ENCODE measurements around the gene DICER1.

The DICER1 gene

GRCh38 chr14:95039993-95040348 is 117.4 kb downstream of the DICER1 start:
- Histone ChIP-seq H3K4me1 (ENCODE audit: control insufficient read depth in 5 of 5, insufficient read depth in 5 of 5, low read length in 5 of 5) (peaks cover 0 to 4% (median 3%) of the 10 kb centered on the region in 5 donors), H3K36me3 (ENCODE audit: control insufficient read depth in 5 of 5, insufficient read depth in 5 of 5, low read length in 5 of 5) (no peaks in the 10 kb centered on the region), H3K27ac (ENCODE audit: low read depth, low read length) (no peak overlapping the region), H3K9ac (ENCODE audit: low read length in 5 of 5) (no peak overlapping the region), H3K4me3 (ENCODE audit: low read depth in 1 of 5, low read length in 5 of 5) (no peak overlapping the region), H3K9me3 (ENCODE audit: control insufficient read depth in 5 of 5, low read length in 5 of 5) (no peaks in the 10 kb centered on the region), H3K27me3 (ENCODE audit: control insufficient read depth in 5 of 5, insufficient read depth in 4 of 5, low read length in 5 of 5) (peaks cover 0 to 10% (median 6%) of the 10 kb centered on the region in 5 donors)

GRCh38 chr14:95039259-95039992 is 117.9 kb downstream of the DICER1 start:
- Histone ChIP-seq H3K4me3 (ENCODE audit: low read depth in 1 of 5, low read length in 5 of 5) (no peak overlapping the region), H3K27me3 (ENCODE audit: control insufficient read depth in 5 of 5, insufficient read depth in 4 of 5, low read length in 5 of 5) (peaks cover 0 to 7% (median 5%) of the 10 kb centered on the region in 5 donors), H3K27ac (ENCODE audit: low read depth, low read length) (no peak overlapping the region), H3K9ac (ENCODE audit: low read length in 5 of 5) (no peak overlapping the region), H3K9me3 (ENCODE audit: control insufficient read depth in 5 of 5, low read length in 5 of 5) (no peaks in the 10 kb centered on the region), H3K36me3 (ENCODE audit: control insufficient read depth in 5 of 5, insufficient read depth in 5 of 5, low read length in 5 of 5) (no peaks in the 10 kb centered on the region), H3K4me1 (ENCODE audit: control insufficient read depth in 5 of 5, insufficient read depth in 5 of 5, low read length in 5 of 5) (peaks cover 0 to 4% (median 3%) of the 10 kb centered on the region in 5 donors)

GRCh38 chr14:95038521-95039250 is 118.6 kb downstream of the DICER1 start:
- H3K27ac ChIP-seq (ENCODE audit: low read depth, low read length): no peak overlapping the region
- H3K9ac ChIP-seq (ENCODE audit: low read length in 5 of 5): no peak overlapping the region

GRCh38 chr14:95037273-95037672 is 120.1 kb downstream of the DICER1 start:
- Histone ChIP-seq H3K9me3 (ENCODE audit: control insufficient read depth in 5 of 5, low read length in 5 of 5) (no peaks in the 10 kb centered on the region), H3K36me3 (ENCODE audit: control insufficient read depth in 5 of 5, insufficient read depth in 5 of 5, low read length in 5 of 5) (no peaks in the 10 kb centered on the region), H3K27ac (ENCODE audit: low read depth, low read length) (no peak overlapping the region), H3K4me1 (ENCODE audit: control insufficient read depth in 5 of 5, insufficient read depth in 5 of 5, low read length in 5 of 5) (peaks cover 0 to 3% (median 0%) of the 10 kb centered on the region in 5 donors), H3K4me3 (ENCODE audit: low read depth in 1 of 5, low read length in 5 of 5) (no peak overlapping the region), H3K9ac (ENCODE audit: low read length in 5 of 5) (no peak overlapping the region), H3K27me3 (ENCODE audit: control insufficient read depth in 5 of 5, insufficient read depth in 4 of 5, low read length in 5 of 5) (peaks cover 0 to 4% (median 0%) of the 10 kb centered on the region in 5 donors)

More at GRCh38 chr14:95038521-95039250, 118.6 kb downstream of the DICER1 start:
- no peak overlapping the region for H3K4me3 ChIP-seq (ENCODE audit: low read depth in 1 of 5, low read length in 5 of 5)
- no peaks in the 10 kb centered on the region for H3K36me3 ChIP-seq (ENCODE audit: control insufficient read depth in 5 of 5, insufficient read depth in 5 of 5, low read length in 5 of 5)
- H3K9me3 ChIP-seq (ENCODE audit: control insufficient read depth in 5 of 5, low read length in 5 of 5): no peaks in the 10 kb centered on the region
- peaks cover 0 to 5% (median 2%) of the 10 kb centered on the region in 5 donors for H3K27me3 ChIP-seq (ENCODE audit: control insufficient read depth in 5 of 5, insufficient read depth in 4 of 5, low read length in 5 of 5)
- H3K4me1 ChIP-seq (ENCODE audit: control insufficient read depth in 5 of 5, insufficient read depth in 5 of 5, low read length in 5 of 5): peaks cover 0 to 3% (median 1%) of the 10 kb centered on the region in 5 donors
